HL-60 (cell line): ENCODE data around the gene RPS19BP1.

Experiments used
- POLR2AphosphoS5 ChIP-seq: IDR thresholded peaks from 2 replicates; pipeline ENCODE4 v1.6.1; 2012; ENCODE audit warnings: low read depth
- TF ChIP-seq, protein P1 (sequence below): IDR thresholded peaks from one replicate; pipeline ENCODE4 v1.5.1; 2011; ENCODE audit warnings: low read length, control low read depth, inconsistent platforms; ENCODE audit not compliant: insufficient read depth

GRCh38 chr22:39556970-39557841 is 24.7 kb upstream of the RPS19BP1 start:
- TF ChIP-seq, protein P1, sequence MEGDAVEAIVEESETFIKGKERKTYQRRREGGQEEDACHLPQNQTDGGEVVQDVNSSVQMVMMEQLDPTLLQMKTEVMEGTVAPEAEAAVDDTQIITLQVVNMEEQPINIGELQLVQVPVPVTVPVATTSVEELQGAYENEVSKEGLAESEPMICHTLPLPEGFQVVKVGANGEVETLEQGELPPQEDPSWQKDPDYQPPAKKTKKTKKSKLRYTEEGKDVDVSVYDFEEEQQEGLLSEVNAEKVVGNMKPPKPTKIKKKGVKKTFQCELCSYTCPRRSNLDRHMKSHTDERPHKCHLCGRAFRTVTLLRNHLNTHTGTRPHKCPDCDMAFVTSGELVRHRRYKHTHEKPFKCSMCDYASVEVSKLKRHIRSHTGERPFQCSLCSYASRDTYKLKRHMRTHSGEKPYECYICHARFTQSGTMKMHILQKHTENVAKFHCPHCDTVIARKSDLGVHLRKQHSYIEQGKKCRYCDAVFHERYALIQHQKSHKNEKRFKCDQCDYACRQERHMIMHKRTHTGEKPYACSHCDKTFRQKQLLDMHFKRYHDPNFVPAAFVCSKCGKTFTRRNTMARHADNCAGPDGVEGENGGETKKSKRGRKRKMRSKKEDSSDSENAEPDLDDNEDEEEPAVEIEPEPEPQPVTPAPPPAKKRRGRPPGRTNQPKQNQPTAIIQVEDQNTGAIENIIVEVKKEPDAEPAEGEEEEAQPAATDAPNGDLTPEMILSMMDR: no peak
- TF ChIP-seq POLR2AphosphoS5: no peak
